GM03348 (cell line): ENCODE results near the gene EEIG1.
"Not testable (repeated sequence)": the region's sequence is repeated elsewhere in the genome, so short reads cannot be mapped to it uniquely, and the experiment has no call there.

Source experiments
- DNase-seq: peaks from one replicate; pipeline ENCODE4 v3.0.0; 2012; ENCODE audit warnings: low spot score

Gene EEIG1

DNA sequence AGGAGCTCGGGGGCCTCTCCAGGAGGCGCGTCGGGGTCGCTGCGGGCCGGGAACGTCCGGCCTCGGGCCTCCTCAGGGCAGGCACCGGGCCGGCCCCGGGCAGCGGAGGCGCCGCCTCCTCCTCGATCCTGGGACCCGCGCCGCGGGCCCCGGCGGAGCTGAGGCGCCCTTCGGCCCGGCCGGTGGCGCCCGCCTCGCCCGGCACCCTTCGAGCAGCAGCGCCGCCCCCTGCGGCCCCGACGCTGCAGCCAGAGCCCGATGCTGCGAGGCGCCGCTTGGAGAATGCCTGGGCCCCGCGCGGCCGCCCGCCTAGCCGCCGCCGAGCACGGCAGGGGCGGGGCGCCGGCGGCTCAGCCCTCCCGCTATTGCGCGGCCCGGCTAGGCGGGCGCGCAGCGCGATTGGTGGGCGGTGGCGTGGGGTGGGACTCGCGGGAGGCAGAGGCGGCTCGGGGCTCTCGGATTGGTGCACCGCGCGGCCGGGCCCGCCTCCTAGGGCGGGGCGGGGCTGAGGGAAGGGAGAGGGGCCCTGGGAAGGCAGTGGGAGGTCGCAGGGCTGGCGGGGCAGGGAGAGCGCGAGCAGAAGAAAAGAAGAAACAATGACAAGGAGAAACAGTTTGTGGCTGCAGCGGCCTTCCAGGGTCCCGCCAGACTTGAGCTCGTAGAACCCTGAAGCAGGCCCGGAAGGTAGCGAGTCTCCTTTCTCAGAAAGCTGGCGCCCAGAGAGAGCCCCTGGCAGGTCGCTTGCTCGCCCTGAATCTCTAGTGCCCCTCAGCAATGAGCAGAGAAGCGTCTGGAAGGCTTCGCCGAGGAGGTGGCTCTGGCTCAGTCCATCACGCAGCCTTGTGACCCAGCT, at the start of gene EEIG1:
TSS of gene EEIG1 (minus strand) at position 284 of the 853 bp plus-strand sequence. CDS start 852 bp downstream, outside the sequence.
- peak; percentile 99 for DNase-seq

DNA sequence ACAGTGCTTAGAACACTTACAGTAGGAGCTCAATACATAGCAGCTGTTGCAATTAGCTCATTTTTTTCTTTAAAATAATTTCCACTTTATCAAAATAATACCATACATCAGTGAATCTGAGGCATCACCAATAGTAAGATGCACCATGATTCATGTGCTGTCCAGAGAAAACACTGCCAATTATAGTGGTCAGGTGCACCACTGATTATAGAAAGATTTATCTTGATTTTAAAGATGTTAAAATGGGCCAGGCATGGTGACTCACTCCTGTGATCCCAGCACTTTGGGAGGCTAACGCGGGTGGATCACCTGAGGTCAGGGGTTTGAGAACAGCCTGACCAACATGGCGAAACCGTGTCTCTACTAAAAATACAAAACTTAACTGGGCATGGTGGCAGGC, 46.9 kb upstream of the EEIG1 start:
- DNase-seq, result no peak

DNA sequence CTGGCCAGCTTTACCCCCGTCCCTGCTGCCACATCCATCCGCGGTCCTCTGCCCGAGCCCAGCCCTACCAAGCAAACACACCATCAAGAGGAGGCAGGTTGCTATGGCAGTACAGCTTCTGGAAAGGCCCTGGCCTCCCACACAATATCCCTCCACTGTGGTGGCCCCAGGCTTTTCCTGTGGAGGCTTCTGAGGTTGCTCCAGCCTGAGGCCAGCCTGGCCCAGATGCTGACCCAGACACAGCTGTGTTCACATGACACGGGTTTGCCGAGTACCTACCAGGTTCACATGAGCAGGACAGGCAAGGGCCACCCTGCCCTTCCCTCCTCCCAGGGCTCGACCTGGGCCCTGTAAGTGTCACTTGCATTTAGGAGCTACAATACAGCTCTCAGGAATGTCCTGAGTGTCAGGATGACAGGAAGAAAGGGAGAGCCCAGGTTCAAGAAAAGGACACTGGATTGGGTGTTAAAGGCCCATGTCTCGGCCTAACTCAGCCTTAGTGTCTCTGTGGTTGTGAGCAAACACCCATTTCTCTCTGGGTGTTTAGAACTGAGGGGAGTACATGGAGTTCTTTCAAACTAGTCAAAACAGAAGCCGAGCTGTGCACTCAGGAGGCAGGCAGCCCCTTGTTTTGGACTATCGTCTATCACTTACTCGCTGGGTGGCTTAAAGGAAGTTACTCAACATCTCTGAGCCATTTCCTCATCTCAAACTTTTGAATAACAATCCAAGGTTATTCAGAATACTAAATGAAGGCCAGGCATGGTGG, 46.2 kb upstream of the EEIG1 start:
- no peak for DNase-seq

DNA sequence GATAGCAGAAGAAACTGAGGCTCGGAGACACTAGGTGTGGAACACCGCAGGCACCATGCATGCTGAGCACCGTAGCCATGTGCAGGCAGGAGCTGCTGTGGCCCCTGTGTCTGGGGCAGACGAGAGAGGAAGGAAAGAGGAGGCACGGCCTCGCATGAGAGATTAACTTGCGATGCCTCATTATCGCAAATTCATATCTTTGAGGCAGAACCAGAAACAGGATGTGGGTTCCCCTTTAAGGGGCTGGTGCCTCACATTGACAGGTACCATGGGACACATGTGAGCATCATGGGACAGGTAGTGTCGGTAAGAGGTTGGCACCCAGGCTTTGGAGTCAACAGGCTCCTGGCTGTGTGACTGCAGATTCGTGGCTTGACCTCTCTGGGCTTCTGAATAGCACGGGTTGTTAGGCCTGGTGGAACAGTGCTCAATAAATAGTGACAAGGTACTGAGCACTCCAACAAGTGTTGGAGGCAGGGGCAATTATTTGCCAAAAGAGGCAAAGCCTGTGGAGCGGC, 45.5 kb upstream of the EEIG1 start:
- DNase-seq, result no peak

DNA sequence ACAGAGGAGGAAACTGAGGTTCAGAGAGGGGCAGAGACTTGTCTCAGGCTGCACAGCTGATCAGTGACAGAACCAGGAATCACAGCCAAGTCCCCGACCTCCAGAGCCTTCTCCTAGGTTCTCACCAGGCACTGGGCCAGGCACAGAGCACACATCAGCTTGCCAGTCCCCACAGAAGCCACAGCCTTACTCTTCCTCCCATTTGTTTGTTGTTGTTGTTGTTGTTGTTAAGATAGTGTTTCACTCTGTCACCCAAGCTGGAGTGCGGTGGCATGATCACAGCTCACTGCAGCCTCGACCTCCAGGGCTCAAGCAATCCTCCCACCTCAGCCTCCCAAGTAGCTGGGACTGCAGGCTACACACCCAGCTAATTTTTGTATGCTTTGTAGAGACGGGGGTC, 44.9 kb upstream of the EEIG1 start:
- no peak for DNase-seq

DNA sequence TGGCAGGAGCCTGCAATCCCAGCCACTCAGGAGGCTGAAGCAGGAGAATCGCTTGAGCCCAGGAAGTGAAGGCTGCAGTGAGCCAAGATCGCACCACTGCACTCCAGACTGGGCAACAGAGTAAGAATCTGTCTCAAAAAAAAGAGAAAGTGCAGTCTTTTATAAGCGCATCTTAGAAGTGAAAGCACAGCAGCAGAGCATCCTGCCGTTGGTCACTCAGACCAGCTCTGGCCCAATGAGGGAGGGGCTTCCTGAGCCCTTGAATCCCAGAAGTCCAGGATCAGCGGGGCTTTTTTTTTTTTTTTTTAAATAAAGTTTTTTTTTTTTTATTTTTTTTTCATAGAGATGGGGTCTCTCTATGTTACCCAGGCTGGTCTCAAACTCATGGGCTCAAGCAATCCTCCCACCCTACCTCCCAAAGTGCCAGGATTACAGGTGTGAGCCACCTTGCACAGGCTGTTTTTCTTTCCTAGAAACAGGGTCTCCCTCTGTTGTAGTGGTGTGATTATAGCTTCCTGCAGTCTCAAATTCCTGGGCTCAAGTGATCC, 44.0 kb upstream of the EEIG1 start:
- DNase-seq, result no peak

DNA sequence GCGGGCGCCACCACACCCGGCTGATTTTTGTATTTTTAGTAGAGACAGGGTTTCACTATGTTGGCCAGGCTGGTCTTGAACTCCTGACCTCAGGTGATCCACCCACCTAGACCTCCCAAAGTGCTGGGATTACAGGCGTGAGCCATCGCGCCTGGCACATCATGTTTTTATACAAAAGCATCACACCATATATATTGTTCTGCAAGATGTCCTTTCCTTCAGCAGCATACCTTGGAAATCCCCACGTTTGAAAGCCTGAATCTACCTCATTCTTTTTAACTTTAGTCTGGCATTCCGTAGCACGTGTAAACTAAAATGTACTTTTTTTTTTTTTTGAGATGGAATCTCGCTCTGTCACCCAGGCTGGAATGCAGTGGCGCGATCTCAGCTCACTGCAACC, 42.9 kb upstream of the EEIG1 start:
- not testable (repeated sequence) for DNase-seq

DNA sequence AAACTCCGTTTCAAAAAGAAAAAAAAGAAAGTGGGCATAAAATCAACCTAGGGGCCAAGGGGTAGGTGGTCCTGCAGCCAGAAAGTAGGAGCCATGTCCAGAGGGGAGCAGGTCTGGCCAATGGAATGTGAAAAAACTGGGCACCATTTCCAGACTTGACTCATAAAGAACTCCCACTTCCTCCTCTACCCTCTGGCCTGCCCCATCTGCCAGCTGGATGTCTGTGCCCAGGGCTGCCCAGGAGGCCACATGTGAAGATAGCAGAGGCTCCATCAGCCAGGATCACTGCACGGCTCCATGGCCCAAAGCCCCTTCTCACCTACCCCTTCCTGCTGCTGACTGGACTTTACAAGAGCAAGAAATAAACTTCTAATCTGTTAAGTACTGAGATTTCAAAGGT, 42.1 kb upstream of the EEIG1 start:
- peak; percentile 47 for DNase-seq

DNA sequence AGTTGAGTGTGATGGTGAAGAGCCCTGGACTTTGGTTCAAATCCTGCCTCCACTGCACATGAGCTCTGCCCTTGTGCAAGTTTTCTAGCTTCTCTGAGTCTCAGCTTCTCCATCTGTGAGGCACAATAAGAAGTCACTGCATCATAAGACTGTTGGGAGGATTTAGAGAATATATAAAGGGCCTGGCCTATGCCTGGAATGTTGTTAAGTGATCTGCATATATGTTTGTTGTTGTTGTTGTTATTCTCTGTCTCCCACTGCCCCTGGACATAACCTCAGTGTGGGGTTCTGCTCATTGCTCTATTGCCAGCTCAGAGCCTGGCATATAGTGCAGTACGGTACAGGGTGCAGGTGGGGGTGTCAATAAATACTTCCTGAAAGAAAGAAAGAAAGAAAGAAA, 40.3 kb upstream of the EEIG1 start:
- no peak for DNase-seq

DNA sequence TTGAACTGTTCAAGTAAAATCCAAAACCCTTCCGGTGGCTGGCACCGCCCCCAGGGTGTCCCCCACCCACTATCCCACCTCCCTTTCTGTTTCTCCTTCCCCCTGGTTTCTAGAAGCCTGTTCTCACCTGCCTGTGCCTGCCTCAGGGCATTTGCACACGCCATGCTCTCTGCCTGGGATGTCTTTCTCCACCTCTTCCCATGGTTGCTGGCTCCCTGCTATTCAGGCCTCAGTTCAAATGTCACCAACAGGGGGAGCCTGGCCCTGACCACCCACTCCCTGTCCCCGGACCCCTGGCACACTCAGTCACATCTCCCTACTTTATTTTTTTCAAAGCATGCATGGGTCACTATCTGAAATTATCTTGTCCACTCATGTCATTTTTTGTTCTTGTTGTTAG, 39.9 kb upstream of the EEIG1 start:
- no peak for DNase-seq

DNA sequence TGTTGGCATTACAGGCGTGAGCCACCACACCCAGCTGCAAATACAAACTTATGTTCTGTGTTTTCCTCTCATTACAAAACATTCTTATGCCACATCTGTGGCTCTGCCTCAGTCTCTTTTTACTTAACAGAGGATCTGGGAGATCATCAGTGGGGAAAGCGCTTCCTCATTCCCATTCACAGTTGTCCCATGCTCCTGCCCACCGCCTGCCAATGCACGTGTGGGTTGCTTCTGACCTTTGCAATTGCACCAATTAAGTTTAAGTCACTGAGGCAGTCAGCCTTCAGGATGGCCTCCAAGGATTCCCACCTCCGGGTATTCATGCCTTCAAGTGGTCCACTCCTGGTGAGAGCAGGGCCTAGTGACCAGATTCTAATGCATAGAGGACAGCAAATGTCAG, 34.9 kb upstream of the EEIG1 start:
- no peak for DNase-seq

DNA sequence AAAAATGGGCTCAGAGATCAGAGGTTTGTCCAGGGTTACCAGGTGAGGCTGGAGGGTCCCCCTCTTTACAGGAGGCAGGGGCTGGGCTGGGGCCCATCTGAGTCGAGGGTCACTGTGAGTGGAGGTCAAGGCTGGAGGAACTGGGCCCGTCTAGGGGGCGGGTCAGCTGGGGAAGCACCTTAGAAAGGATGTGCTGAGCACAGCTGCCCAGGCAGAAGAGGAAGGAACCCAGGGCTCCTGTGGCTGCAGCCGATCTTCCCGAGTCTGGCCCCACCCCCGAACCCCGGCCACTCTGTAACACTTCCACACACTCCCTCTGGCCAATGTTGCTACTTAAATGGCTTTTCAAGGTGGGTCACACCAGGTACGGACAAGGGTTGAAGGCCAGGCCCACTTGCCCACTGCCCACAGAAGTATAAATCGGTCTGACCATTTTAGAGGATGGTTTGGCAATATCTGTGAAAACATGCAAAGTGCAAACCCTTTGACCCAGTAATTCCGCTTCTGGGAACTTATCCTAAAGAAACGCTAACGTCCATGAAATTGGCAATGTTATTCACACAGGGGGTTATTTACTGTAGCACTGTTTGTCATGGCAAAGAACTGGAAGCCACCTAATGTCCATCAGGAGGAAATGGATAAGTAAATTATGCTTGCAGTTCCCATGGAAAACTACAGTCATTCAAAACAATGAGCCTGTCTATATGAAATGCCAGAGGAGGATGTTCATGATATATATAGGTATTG, 30.5 kb upstream of the EEIG1 start:
- no peak for DNase-seq

DNA sequence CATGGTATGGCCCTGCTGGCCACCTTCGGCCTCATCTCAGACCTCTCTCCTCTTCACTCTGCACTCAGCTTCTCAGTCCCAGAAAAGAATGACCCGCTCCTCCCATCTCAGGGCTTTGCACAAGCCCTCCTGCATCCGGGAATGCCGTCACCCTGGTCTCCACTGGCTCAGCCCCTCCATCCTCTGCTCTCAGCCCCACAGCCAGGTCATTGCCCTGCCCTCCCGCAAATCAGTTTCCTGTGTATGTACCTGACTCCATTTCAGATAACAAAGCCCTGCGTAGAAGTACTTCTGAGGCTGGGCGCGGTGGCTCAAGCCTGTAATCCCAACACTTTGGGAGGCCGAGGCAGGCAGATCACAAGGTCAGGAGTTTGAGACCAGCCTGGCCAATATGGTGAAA, 28.9 kb upstream of the EEIG1 start:
- DNase-seq, result no peak

DNA sequence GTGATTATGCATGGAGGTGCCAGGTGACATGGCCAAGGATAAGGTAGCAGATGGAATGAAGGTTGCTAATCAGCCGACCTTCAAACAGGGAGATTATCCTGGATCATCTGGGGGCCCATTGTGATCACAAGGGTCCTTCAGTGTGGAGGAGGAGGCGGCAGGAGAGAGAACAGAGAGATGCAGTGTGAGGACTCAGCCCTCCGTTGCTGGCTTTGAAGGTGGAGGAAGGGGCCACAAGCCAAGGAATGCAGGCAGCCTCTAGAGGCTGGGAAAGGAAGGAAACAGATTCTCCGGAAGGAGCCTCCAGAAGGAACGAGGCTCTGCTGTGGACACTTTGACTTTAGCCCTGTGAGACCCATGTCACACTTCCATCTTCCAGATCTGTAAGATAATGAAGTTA, 27.4 kb upstream of the EEIG1 start:
- no peak for DNase-seq

DNA sequence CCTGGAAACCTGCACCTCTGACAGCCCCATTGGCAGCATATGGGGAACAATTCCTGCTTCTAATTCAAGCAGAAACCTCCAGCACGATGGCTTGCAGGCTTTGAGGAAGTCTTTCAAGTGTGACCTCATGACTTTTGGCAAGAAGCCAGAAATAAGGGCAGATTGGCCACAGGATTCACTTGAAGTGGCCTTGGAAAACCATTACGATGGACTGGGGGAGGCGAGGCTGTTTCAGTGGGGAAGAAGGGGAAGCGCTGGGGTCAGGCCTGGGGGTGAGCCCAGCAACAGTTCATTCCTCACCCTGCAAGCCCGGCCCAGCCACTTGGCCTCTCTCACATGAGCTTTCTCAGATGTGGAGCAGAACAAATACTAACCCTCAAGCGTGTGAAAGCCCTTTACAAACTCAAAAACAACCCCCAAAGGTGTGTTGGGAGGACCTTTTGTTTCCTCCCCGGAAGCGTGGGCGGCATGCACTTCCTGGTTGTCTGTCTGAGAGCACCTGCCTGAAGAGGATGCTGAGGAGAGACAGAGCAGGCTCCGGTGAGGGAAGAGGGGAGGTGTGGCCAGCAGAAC, 26.9 kb upstream of the EEIG1 start:
- DNase-seq, result no peak

DNA sequence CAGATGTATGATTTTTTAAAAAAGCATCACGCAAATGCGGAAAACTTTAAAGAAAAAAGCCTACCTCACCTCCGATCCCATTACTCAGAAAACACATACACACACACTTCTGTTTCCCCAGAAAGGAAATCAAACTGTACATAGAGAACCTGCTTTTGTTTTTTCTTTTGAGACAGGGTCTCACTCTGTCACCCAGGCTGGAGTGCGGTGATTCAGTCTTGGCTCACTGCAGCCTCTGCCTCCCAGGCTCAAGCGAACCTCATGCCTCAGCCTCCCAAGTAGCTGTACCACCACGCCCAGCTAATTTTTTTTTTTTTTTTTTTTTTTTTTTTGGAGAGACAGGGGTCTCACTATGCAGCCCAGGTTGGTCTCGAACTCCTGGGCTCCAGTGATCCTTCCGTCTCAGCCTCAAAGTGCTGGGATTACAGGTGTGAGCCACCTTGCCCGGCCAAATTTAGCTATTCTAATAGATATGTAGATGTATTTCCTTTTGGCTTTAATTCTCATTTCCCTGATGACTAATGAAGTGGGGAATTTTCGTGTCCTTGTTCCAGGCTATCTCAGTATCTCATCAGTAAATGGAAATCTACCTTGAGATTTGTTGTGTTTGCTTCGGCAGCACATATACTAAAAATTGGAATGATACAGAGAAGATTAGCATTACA, 25.7 kb upstream of the EEIG1 start:
- DNase-seq, result no peak

DNA sequence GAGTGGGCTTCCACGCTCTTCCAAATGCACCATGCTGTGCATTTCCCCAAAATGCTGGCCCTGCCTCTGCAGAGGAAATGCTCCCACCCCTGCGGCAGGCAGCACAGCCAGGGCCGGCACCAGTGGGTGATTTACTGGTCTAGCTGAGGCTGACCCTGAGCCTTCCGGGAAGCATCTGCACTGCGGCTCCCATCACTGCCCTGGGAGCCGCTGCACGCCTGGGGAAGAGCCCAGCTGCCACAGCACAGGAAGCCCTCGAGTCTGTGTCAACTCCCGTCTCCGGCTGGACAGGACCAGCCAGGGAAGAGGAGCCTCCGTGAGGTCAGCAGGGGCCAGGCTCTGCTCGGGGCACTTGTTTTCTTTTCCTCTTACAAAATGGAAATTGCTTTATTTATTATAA, 25.1 kb upstream of the EEIG1 start:
- no peak for DNase-seq

DNA sequence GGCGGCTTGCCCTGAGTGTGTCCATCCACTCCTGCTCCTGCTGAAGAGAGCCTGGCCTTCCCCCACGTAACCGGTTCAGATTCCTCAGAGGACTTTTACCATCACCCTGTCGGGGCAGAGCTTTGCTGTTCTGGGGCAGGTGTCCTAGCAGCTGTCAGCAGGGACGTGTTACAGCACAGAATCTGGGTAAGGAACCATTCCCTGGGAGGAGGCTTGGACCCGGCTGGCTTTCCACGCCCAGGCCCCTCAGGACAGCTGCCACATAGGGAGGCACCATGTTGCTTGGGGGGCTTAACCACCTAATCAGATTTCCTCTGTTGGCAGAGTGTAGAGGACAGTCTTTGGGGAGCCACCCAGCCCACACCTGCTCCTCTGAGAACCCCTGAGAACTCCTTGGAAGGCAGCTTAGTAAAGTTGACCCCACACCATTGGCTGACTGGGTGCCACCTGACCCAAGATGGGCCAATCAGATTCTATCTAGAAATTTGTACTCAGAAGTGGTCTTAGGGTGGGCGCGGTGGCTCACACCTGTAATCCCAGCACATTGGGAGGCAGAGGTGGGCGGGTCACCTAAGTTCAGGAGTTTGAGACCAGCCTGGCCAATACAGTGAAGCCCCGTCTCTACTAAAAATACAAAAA, 23.3 kb upstream of the EEIG1 start:
- DNase-seq, result no peak

DNA sequence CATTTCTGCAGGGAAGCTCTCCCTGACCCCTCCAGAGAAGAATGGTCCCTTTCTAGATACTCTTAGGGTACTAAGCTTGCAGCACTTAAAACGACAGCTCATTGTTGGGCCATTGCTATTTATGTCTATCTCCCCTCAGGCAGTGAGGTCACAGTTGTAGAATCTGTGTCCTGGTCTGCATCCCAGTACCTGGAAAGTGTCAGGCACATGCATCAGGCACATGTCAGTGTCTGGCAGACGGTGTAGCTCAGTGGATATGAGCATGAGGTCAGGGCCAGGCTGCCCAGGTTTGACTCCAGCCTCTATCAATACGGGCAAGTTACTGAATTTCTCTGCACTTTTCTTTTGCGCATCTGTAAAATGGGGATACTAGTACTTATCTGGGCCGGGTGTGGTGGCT, 22.2 kb upstream of the EEIG1 start:
- DNase-seq, result no peak

DNA sequence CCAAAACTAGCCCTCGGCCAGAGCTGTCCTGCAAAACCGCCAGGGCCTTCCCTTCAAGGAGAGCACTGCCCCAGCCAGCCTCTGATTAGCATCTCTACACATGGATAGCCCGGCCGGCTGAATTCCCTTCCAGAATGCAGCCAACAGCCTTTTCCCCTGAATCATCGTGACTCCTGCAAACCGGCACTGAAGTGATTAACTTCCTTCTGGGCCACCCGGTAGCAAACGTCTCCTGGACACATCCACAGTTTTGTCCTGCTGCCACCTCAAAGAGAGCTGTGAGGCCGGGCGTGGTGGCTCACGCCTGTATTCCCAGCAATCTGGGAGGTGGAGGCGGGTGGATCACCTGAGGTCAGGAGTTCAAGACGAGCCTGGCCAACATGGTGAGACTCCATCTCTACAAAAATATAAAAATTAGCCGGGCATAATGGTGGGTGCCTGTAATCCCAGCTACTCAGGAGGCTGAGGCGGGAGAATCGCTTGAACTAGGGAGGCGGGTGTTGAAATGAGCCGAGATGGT, 21.1 kb upstream of the EEIG1 start:
- DNase-seq, result peak; percentile 90
